ENCODE results near the gene AHCTF1. TPM values are rescaled to one million over a fixed set of nuclear protein-coding genes. Genes with fewer than 3 reads are reported as not detected.
A peak's percentile ranks its signal among the peaks of the same experiment; 100 is the strongest.

AHCTF1 gene
- total RNA-seq, 4 donors from 2014 or later: 26.9 to 38.4 (median 29.5) TPM

DNA sequence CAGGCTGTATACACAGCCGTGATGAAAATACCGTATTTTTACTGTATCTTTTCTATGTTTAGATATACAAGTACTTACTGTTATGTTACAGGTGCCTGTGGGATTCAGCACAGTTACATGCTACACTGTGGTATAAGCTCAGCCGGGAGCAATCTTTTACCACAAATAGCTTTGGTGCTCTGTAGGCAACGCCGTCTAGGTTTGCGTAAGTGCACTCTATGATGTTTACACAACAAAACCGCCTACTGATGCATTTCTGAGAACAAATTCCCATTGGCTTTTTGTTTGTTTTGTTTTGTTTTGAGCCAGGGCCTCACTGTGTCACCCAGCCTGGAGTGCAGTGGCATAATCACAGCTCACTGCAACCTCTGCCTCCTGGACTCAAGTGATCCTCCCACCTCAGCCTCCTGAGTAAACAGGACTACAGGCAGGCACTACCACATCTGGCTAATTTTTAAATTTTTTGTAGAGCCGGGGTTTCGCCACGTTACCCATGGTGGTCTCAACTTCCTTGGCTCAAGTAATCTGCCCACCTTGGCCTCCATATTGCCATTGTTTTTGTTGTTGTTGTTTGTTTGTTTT, 126.5 kb downstream of the AHCTF1 start:
- peak in 1 of 2 donors; percentile 37 for DNase-seq (ENCODE audit: low spot score in 2 of 2)
- no peak overlapping the region for H3K4me3 ChIP-seq (ENCODE audit: low read depth, poor library complexity, severe bottlenecking)
- intact Hi-C loops (cut with DNase I; ENCODE audit: low total_unique reads): no loop called here
- TF ChIP-seq POLR2A (IDR thresholded peaks at IDR 0.05): no peak
- TF ChIP-seq CTCF (IDR thresholded peaks at IDR 0.05): no peak
- 69 to 72% methylated on average over 10 of the region's 10 CpGs for WGBS, 2 donors

DNA sequence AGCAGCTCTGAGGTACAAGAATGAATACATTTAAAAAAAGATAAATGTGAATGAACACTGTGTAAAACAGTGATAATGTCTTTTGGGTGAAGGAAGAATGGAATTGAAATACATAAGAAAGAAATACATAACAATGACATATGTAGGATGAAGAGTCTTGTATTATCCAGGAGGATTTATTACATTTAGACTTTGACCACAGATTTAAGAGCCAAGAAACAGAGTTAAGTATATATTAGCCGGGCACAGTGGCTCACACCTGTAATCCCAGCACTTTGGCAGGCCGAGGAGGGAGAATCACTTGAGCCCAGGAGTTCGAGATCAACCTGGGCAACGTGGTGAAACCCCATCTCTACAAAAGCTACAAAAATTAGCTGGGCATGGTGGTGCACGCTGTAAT, 127.9 kb downstream of the AHCTF1 start:
- intact Hi-C loops (cut with DNase I; ENCODE audit: low total_unique reads): no loop called here
- DNase-seq (ENCODE audit: low spot score in 2 of 2): peak in 1 of 2 donors; percentile 31
- no peak overlapping the region for H3K4me3 ChIP-seq (ENCODE audit: low read depth, poor library complexity, severe bottlenecking)
- 89 to 94% methylated on average over 5 of the region's 5 CpGs for WGBS, 2 donors
- TF ChIP-seq CTCF (IDR thresholded peaks at IDR 0.05) (no peak), POLR2A (IDR thresholded peaks at IDR 0.05) (no peak)

GRCh38 chr1:246803373-246803772, 128.4 kb downstream of the AHCTF1 start:
- intact Hi-C loops (cut with DNase I; ENCODE audit: low total_unique reads): no loop called here
- WGBS, 2 donors: 93 to 97% methylated on average over 6 of the region's 6 CpGs
- TF ChIP-seq CTCF (IDR thresholded peaks at IDR 0.05) (no peak), POLR2A (IDR thresholded peaks at IDR 0.05) (no peak)
- DNase-seq (ENCODE audit: low spot score in 2 of 2): peak in 1 of 2 donors; percentile 78
- H3K4me3 ChIP-seq (ENCODE audit: low read depth, poor library complexity, severe bottlenecking): no peak overlapping the region

- intact Hi-C loops (cut with DNase I; ENCODE audit: low total_unique reads): no loop called here
- H3K4me3 ChIP-seq (ENCODE audit: low read depth, poor library complexity, severe bottlenecking): no peak overlapping the region
- WGBS, 2 donors: 78 to 79% methylated on average over 11 of the region's 11 CpGs
- peak in 1 of 2 donors; percentile 36 for DNase-seq (ENCODE audit: low spot score in 2 of 2)
- TF ChIP-seq POLR2A (IDR thresholded peaks at IDR 0.05) (no peak), CTCF (IDR thresholded peaks at IDR 0.05) (no peak)
Measured at GRCh38 chr1:246801241-246802020, 130.3 kb downstream of the AHCTF1 start.

DNA sequence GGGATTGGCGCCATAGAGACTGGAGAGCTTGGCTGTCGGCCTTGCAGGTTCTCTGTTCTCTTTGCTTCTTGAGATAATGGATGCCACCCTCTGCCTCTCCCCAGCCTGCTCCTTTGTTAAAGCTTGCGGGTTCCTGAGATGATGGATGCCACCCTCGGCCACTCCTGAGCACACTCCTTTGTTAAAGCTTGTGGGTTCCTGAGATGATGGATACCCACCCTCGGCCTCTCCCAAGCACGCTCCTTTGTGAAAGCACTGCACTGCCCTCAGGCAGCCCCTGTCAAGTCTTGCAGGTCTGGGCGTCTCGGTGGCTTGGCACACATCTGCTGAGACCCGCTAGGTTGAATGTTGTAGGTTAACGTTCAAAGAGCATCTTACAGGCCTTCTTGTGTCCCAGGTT, 131.0 kb downstream of the AHCTF1 start:
- 56 to 69% methylated on average over 10 of the region's 10 CpGs for WGBS, 2 donors
- TF ChIP-seq POLR2A (IDR thresholded peaks at IDR 0.05): no peak
- no peak for TF ChIP-seq CTCF (IDR thresholded peaks at IDR 0.05)
- no peak overlapping the region for H3K4me3 ChIP-seq (ENCODE audit: low read depth, poor library complexity, severe bottlenecking)
- intact Hi-C loops (cut with DNase I; ENCODE audit: low total_unique reads): no loop called here
- DNase-seq (ENCODE audit: low spot score in 2 of 2): peak in 1 of 2 donors; percentile 61
